8988T (cell line): ENCODE measurements around the gene FBXL17.

Source experiments
- DNase-seq: peaks from one replicate; pipeline ENCODE4 v3.0.0; 2011

Gene FBXL17

GRCh38 chr5:107885601-107886000 is 496.3 kb downstream of the FBXL17 start:
- DNase-seq, result no peak

- DNase-seq, result no peak
Measured at GRCh38 chr5:107884871-107885270, 497.0 kb downstream of the FBXL17 start.

GRCh38 chr5:107878661-107879060 is 503.2 kb downstream of the FBXL17 start:
- no peak for DNase-seq

- no peak for DNase-seq
Measured at GRCh38 chr5:107876906-107877305, 505.0 kb downstream of the FBXL17 start.

- no peak for DNase-seq
Measured at GRCh38 chr5:107876261-107876660, 505.6 kb downstream of the FBXL17 start.

- DNase-seq, result no peak
Measured at GRCh38 chr5:107875833-107876232, 506.1 kb downstream of the FBXL17 start.

GRCh38 chr5:107874795-107875194 is 507.1 kb downstream of the FBXL17 start:
- DNase-seq, result no peak

GRCh38 chr5:107873877-107874276 is 508.0 kb downstream of the FBXL17 start:
- DNase-seq, result no peak

- DNase-seq, result no peak
Measured at GRCh38 chr5:107871023-107871422, 510.9 kb downstream of the FBXL17 start.

GRCh38 chr5:107869438-107870115 is 512.3 kb downstream of the FBXL17 start:
- DNase-seq, result no peak

GRCh38 chr5:107868650-107869409 is 513.1 kb downstream of the FBXL17 start:
- no peak for DNase-seq

- no peak for DNase-seq
Measured at GRCh38 chr5:107867266-107867665, 514.6 kb downstream of the FBXL17 start.

- DNase-seq, result no peak
Measured at GRCh38 chr5:107864793-107865192, 517.1 kb downstream of the FBXL17 start.

GRCh38 chr5:107863125-107863524 is 518.8 kb downstream of the FBXL17 start:
- DNase-seq, result no peak

- DNase-seq, result no peak
Measured at GRCh38 chr5:107861565-107861964, 520.3 kb downstream of the FBXL17 start.

- DNase-seq, result no peak
Measured at GRCh38 chr5:107860044-107860443, 521.9 kb downstream of the FBXL17 start.

- DNase-seq, result no peak
Measured at GRCh38 chr5:107858788-107859187, 523.1 kb downstream of the FBXL17 start.

- no peak for DNase-seq
Measured at GRCh38 chr5:107858324-107858723, 523.6 kb downstream of the FBXL17 start.

GRCh38 chr5:107857785-107858184 is 524.1 kb downstream of the FBXL17 start:
- DNase-seq, result no peak

GRCh38 chr5:107855171-107855570 is 526.7 kb downstream of the FBXL17 start:
- DNase-seq, result no peak

- no peak for DNase-seq
Measured at GRCh38 chr5:107853696-107854095, 528.2 kb downstream of the FBXL17 start.

GRCh38 chr5:107853031-107853430 is 528.9 kb downstream of the FBXL17 start:
- DNase-seq, result no peak

GRCh38 chr5:107849118-107849517 is 532.8 kb downstream of the FBXL17 start:
- DNase-seq, result no peak

- no peak for DNase-seq
Measured at GRCh38 chr5:107840592-107840991, 541.3 kb downstream of the FBXL17 start.

GRCh38 chr5:107840161-107840560 is 541.7 kb downstream of the FBXL17 start:
- no peak for DNase-seq
